Coronary artery (tissue), 2 donors: ENCODE measurements around the gene RALGPS2.
"Not testable (repeated sequence)": the region's sequence is repeated elsewhere in the genome, so short reads cannot be mapped to it uniquely, and the experiment has no call there.

Source experiments
- DNase-seq: peaks from one replicate; pipeline ENCODE4 v3.0.0-alpha.2; 2017; ENCODE audit warnings: low spot score
- H3K27ac ChIP-seq, 2 donors: fragments of 200-600 bp; sonication (generic); one replicate each; pipeline ENCODE4 v1.5.1; 2016 to 2019
- H3K4me3 ChIP-seq: fragments of 200-600 bp; sonication (generic); 2 replicates; pipeline ENCODE4 v1.5.1; 2016; ENCODE audit warnings: mild to moderate bottlenecking, moderate library complexity
- TF ChIP-seq, protein P1 (sequence below): fragments of 200-600 bp; sonication (generic); IDR thresholded peaks from one replicate; pipeline ENCODE4 v1.5.1; 2019; ENCODE audit warnings: antibody characterized with exemption

Gene RALGPS2

DNA sequence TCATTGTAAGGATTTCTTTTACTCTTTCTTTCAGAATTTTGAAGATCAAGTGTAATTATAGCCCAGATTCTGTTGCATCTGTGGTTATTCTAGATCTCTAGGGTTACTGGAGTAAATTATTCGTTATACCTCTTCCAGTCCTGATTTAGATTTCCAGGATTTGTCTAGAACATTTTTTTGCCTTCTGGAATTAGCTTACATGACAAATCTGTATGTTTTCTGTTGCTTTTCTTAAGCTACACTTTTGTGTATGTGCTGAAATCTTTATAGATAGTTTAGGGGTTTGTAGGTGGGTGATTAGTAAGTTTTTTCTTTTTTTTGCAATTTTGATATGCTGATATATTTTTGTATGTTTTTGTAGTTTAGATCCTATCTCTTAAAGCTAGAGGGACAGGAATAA, 13.7 kb downstream of the RALGPS2 start:
- TF ChIP-seq, protein P1, sequence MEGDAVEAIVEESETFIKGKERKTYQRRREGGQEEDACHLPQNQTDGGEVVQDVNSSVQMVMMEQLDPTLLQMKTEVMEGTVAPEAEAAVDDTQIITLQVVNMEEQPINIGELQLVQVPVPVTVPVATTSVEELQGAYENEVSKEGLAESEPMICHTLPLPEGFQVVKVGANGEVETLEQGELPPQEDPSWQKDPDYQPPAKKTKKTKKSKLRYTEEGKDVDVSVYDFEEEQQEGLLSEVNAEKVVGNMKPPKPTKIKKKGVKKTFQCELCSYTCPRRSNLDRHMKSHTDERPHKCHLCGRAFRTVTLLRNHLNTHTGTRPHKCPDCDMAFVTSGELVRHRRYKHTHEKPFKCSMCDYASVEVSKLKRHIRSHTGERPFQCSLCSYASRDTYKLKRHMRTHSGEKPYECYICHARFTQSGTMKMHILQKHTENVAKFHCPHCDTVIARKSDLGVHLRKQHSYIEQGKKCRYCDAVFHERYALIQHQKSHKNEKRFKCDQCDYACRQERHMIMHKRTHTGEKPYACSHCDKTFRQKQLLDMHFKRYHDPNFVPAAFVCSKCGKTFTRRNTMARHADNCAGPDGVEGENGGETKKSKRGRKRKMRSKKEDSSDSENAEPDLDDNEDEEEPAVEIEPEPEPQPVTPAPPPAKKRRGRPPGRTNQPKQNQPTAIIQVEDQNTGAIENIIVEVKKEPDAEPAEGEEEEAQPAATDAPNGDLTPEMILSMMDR, result no peak
- no peak overlapping the region for H3K4me3 ChIP-seq
- no peak for DNase-seq
- no peak overlapping the region for H3K27ac ChIP-seq

GRCh38 chr1:178739285-178740045, 14.4 kb downstream of the RALGPS2 start:
- Histone ChIP-seq H3K27ac (no peak overlapping the region), H3K4me3 (no peak overlapping the region)
- TF ChIP-seq, protein P1, result no peak
- no peak for DNase-seq

DNA sequence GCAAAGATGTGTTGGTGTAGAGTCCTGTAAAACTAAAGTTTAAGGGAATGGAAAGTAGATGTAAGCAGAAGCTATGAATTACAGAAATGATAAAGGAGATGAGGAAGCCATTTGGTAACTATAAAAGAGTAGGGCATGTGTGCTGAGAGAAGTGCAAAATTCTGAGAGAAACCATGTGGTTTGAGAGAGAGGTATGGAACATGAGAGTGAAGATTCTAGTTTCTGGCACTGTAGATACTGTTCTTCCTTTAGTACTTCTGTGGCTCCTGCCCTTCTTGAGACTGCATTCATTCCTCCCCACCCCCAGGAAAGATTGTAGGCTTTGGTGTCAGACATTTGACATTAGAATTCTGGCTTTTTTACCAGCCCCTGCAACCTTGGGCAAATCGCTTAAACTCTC, 15.4 kb downstream of the RALGPS2 start:
- Histone ChIP-seq H3K27ac (no peak overlapping the region), H3K4me3 (no peak overlapping the region)
- no peak for DNase-seq

DNA sequence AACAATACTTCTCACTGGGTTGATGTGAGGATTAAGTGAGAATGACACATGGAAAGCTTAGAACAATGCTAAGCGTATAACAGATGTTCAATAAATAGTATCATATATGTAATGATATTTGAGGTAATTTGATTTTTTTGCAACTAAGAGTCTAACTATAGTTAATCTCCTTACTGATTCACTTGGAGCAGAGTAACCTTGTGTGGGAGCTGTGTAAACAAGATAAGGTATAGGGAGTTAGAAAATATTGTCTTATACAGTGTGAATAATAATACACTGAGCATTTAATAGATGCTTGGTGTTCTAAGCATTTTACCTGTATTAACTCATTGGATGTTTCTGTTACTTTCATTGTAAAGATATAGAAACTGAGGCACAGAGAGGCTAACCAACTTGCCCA, 15.9 kb downstream of the RALGPS2 start:
- DNase-seq, result no peak
- no peak overlapping the region for H3K4me3 ChIP-seq
- TF ChIP-seq, protein P1, result no peak
- no peak overlapping the region for H3K27ac ChIP-seq

More for the DNA sequence above, 15.4 kb downstream of the RALGPS2 start:
- TF ChIP-seq, protein P1, result no peak

DNA sequence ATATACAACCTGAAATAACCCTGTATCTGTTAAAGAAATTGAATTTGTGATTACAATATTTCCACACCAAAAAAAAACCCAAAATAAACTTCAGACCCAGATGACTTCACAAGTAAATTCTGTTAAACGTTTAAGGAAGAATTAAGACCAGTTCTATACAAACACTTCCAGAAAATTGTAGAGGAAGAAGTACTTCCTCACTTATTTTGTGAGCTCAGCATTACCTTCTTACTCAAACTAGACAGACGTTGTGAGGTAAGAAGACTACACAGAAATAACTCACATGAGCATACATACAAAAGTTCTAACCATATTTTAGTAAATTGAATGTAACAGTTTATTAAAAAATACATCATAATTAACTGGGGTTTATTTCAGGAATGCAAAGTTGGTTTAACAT, 18.8 kb downstream of the RALGPS2 start:
- no peak for DNase-seq
- TF ChIP-seq, protein P1, result no peak

GRCh38 chr1:178745260-178745659, 20.2 kb downstream of the RALGPS2 start:
- DNase-seq, result no peak
- TF ChIP-seq, protein P1, result no peak
- H3K4me3 ChIP-seq, result no peak overlapping the region
- H3K27ac ChIP-seq, result no peak overlapping the region

More for the DNA sequence above, 18.8 kb downstream of the RALGPS2 start:
- Histone ChIP-seq H3K27ac (no peak overlapping the region), H3K4me3 (no peak overlapping the region)

GRCh38 chr1:178746345-178746744, 21.3 kb downstream of the RALGPS2 start:
- DNase-seq, result no peak
- no peak overlapping the region for H3K27ac ChIP-seq
- TF ChIP-seq, protein P1, result no peak
- no peak overlapping the region for H3K4me3 ChIP-seq

DNA sequence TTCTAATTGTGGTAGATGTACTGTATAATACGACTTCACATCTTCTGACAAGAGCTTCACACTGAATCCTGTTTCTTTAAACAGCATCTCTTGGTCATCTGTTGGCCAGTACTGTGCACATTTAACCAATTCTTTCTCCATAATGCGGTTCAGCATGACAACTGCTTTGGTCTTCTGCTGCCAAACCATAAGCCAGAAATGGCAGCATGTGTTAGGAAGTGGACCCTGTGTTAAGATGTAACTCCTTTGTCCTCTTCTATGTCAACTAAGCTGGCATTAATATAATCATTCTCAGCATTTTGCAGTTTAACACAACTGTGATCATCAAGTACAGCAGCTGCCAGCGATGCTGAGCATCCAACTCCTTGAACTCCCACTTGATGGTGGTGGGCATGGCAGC, 22.3 kb downstream of the RALGPS2 start:
- H3K27ac ChIP-seq, H3K4me3 ChIP-seq, DNase-seq: not testable (repeated sequence)
